Activated CD8-positive, alpha-beta memory T cell treated with anti-CD3 and anti-CD28 coated beads for 1 hour (primary cell): ENCODE measurements around the gene TTLL6.
"Not testable (repeated sequence)": the region's sequence is repeated elsewhere in the genome, so short reads cannot be mapped to it uniquely, and the experiment has no call there.

Source experiments
- DNase-seq, 2 donors: peaks; one replicate each; pipeline ENCODE4 v3.0.0-alpha.2; 2020; ENCODE audit warnings: low read depth in 1 of 2; ENCODE audit errors: extremely low read depth in 1 of 2

TTLL6 gene

DNA sequence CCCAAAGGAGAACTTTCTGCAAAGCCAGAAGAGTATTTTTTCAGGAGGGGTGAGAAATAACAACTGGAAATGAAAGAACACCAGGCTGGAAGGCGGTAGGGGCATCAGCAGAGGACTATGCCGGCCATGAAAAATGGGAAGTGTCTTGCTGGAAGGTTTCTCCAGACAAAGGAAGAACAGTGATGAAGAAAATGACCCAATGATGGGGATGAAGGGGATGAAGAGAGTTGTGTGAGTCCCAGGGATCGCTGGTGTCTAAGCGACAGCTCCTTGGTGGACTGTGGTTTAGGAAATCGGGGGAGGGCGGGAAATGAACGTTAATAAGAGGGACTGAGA, 623 bp downstream of the TTLL6 start:
- DNase-seq, result no peak

- no peak for DNase-seq
These were observed 1.7 kb downstream of the TTLL6 start for GRCh38 chr17:48815311-48815710.

DNA sequence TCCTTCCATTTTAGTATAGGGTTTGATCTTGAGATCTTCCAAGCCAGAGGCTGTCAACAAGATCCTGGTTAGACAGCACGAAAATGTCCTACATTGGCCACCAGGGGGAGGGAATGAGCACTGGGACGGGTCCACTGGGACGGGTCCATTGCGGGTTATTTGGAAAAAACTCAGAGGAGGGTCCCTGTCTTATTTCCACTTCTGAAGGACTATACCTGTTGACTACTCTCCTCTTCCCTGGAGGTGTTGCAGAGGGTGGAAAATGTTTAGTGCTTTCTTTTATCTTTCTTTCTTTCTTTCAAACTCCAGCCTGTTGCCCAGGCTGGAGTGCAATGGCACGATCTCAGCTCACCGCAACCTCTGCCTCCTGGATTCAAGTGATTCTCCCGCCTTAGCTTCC, 2.5 kb downstream of the TTLL6 start:
- DNase-seq, result peak; percentile 19 to 32

DNA sequence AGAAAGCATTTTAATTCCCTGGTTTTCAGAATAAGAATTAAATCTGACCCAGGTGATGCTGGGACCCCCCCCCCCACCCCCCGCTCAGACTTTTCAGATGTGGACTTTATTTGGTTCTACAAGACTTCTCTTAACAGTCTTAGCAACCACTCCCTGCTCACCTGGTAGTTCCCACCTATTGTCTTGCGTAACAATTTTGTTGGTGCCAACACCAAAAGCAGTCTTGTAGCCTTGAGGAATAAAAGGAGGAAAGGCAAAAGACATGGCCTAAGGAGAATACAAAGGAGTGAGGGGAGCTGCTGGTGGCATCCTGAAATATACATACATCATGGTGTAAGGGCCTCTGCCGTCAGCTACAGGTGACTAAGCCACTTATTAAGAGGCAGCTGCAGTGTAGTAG, 5.0 kb downstream of the TTLL6 start:
- no peak for DNase-seq

- no peak for DNase-seq
These were observed 7.8 kb downstream of the TTLL6 start for GRCh38 chr17:48809182-48809581.

GRCh38 chr17:48804936-48805411, 12.1 kb downstream of the TTLL6 start:
- peak; percentile 26 to 51 for DNase-seq

- DNase-seq, result no peak
These were observed 16.3 kb downstream of the TTLL6 start for GRCh38 chr17:48800626-48801217.

DNA sequence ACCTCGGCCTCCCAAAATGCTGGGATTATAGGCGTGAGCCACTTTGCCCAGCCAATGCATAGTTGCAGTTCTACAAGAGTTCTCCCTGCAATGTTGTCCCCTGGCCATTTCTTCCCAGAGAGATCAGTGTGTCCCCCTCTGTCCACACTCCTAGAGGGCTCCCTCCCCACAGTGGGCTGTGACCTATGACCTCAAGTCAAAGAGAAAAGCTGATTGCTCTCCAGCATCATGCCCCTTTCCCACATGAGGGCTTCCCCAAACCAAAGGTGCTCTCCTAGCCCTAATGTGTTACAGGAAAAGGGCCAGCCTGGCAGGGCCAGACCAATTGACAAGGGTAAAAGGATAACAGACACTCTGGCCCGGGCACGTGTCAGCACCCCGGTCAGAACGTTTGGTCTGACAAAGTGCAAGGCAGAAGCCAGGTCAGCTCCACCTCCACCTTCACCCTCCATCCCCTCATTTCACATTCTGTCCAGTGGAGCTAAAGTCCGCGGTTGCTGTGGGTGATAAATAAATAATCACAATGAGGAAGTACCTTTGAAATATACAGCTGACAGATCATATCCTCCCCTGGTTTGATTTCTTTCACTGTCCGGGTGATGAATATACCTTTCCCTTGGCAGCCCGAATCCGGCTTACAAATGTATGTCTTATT, 17.8 kb downstream of the TTLL6 start:
- no peak for DNase-seq

- DNase-seq, result not testable (repeated sequence)
These were observed 20.9 kb downstream of the TTLL6 start for GRCh38 chr17:48796163-48796522.

- no peak for DNase-seq
These were observed 21.4 kb downstream of the TTLL6 start for GRCh38 chr17:48795444-48796162.

DNA sequence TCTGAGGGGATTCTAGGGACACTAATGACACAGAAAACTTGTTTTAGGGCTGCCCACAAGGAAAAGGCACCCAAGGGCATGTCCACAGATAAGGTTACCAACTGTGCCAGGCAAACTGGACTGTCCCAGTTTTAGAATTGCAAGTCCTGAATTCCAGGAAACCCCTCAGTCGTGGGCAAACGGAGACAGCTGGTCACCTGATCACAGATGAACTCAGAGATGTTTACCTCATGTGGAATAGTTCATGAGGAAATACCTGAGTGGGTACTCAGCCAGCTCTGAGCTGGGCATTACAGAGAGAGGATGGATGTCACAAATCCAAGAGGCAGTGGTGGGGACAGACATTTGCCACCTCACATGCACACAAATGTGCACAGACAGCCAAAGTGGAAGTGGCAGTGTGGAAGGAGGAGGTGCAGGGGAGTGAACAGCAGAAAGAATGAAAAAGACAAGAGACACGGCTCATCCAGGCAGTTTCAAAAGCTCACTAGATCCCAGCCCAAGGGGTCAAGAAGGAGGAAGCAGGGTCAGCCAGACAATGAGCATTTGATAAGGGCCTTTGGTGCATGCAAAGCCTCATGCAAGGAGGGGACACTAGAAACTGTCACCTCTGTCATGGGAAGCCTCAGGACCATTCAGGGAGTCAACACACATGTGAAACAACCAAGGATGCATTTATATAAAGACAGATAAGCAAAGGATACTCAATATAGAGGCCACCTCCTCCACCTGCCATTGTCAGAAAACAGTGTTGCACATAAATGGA, 24.8 kb downstream of the TTLL6 start:
- DNase-seq, result no peak

- peak in 1 of 2 donors; percentile 3 for DNase-seq
These were observed 25.6 kb downstream of the TTLL6 start for GRCh38 chr17:48791128-48792032.

- DNase-seq, result no peak
These were observed 26.4 kb downstream of the TTLL6 start for GRCh38 chr17:48790607-48791127.

GRCh38 chr17:48787828-48788227, 29.2 kb downstream of the TTLL6 start:
- no peak for DNase-seq

DNA sequence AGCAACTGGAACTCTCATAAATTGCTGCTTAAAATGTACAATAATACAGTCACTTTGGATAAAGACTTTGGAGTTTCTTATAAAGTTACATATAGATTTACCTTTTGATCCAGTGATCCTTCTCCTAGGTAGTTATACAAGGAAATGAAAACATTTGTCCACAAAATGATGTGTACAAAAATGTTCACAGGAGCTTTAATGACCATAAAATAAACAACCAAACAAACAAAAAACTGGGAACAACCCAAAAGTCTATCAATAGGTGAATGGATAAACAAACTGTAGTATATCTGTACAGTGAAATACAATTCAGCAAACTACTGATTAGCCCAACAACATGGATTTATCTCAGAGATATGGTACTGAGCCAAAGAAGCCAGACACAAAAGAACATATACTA, 37.6 kb downstream of the TTLL6 start:
- no peak for DNase-seq

- no peak for DNase-seq
These were observed 40.4 kb downstream of the TTLL6 start for GRCh38 chr17:48776602-48777001.

GRCh38 chr17:48773245-48773644, 43.8 kb downstream of the TTLL6 start:
- DNase-seq, result no peak

DNA sequence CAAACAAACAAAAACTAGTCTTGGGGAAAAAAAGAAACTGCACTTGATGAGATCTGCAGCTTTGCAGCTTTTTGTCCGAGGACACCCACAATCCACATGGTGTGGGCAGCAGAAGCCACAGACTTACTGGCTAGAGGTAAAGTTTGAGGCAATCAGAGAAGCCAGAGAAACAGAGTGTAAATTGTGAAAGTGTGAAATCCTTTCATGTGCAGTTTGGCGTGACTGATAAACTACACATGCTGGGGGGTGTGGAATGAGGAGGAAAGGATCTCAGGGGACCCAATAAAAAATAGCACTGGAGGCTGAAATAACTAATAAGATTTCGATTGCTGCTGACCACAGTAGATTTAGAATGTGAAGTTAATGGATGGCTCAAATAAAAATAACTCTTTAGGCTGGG, 46.1 kb downstream of the TTLL6 start:
- DNase-seq, result no peak

- no peak for DNase-seq
These were observed 47.9 kb downstream of the TTLL6 start for GRCh38 chr17:48769009-48769675.

DNA sequence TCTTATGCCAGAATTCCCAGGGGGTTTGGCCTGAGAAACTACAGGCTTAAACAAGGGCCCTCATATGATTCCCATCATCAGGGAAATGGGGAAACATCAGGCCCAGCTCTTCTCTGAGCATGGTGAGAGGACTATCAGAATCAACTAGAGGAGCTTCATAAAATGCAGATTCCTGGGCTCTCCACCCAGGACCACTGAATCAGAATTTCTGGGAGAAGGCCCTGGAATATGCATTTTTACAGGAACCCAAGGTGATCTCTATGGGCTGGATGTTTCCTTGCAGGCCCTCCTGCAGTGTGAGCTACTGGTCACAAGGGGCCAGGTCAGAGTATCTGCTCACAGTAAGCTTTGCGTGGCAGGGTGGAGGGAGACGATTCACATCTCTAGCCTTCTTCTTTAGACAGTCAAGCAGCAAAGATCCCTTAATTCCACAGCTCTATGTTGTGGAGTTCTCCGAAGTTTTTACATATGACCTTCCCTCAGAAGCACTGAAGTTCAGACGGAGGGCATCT, 49.7 kb downstream of the TTLL6 start:
- no peak for DNase-seq
